H1 (cell line): ENCODE measurements around the gene MRPS18B. TPM values are rescaled to one million over a fixed set of nuclear protein-coding genes. Genes with fewer than 3 reads are reported as not detected.

ENCODE experiments used
- ASH2L ChIP-seq: fragments of 200-600, 300-600 bp; sonication (generic); IDR thresholded peaks from one replicate; pipeline ENCODE4 v1.7.1; 2017; ENCODE audit warnings: low read length
- ATF2 ChIP-seq: IDR thresholded peaks from 2 replicates; pipeline ENCODE4 v1.6.1; 2012; ENCODE audit warnings: low read length, inconsistent platforms
- CBX5 ChIP-seq: fragments of 300-800, 300-1000 bp; sonication (generic); IDR thresholded peaks from 2 replicates; pipeline ENCODE4 v1.7.1; 2016; ENCODE audit warnings: antibody characterized with exemption, low read length, low read depth
- CHD1 ChIP-seq: IDR thresholded peaks from 2 replicates; pipeline ENCODE4 v1.6.1; 2012; ENCODE audit warnings: low read depth, low read length, improper control_type of control experiment
- CREB1 ChIP-seq: IDR thresholded peaks from 2 replicates; pipeline ENCODE4 v1.6.1; 2012; ENCODE audit warnings: inconsistent platforms
- EGR1 ChIP-seq: IDR thresholded peaks from 2 replicates; pipeline ENCODE4 v1.6.1; 2011; ENCODE audit warnings: low read depth, low read length, borderline replicate concordance
- EZH2 ChIP-seq: fragments of 200-600 bp; sonication (generic); IDR thresholded peaks from 2 replicates; pipeline ENCODE4 v1.7.1; 2012; ENCODE audit warnings: low read depth, mild to moderate bottlenecking, moderate library complexity, low read length, inconsistent platforms; ENCODE audit not compliant: severe bottlenecking
- GTF2F1 ChIP-seq: IDR thresholded peaks from 2 replicates; pipeline ENCODE4 v1.6.1; 2012; ENCODE audit warnings: low read depth, low read length, improper control_type of control experiment, borderline replicate concordance
- KDM1A ChIP-seq: fragments of 200-600, 300-600 bp; sonication (generic); IDR thresholded peaks from 2 replicates; pipeline ENCODE4 v1.7.1; 2016; ENCODE audit warnings: mild to moderate bottlenecking, low read length, borderline replicate concordance
- KDM4A ChIP-seq: IDR thresholded peaks from one replicate; pipeline ENCODE4 v1.7.1; 2012; ENCODE audit warnings: low read depth, mild to moderate bottlenecking, moderate library complexity, low read length, inconsistent platforms; ENCODE audit not compliant: severe bottlenecking
- KDM5A ChIP-seq: fragments of 200-600 bp; IDR thresholded peaks from 2 replicates; pipeline ENCODE4 v1.7.1; 2012; ENCODE audit warnings: mild to moderate bottlenecking, low read length, inconsistent platforms, mixed read lengths
- NANOG ChIP-seq: IDR thresholded peaks from 2 replicates; pipeline ENCODE4 v1.6.1; 2011; ENCODE audit warnings: low read length, low read depth, mild to moderate bottlenecking, inconsistent platforms; ENCODE audit not compliant: insufficient read depth, poor library complexity, severe bottlenecking
- NRF1 ChIP-seq: IDR thresholded peaks from 2 replicates; pipeline ENCODE4 v1.6.1; 2011; ENCODE audit warnings: mild to moderate bottlenecking, low read depth, low read length, improper control_type of control experiment
- POU5F1 ChIP-seq: IDR thresholded peaks from 2 replicates; pipeline ENCODE4 v1.6.1; 2011; ENCODE audit warnings: low read depth, mild to moderate bottlenecking, low read length, moderate library complexity
- RAD21 ChIP-seq, 2 experiments: IDR thresholded peaks in 1 of 2; conservative IDR thresholded peaks in 1 of 2; 2 replicates each; pipeline ENCODE4 v1.6.1; 2011; ENCODE audit warnings: low read depth in 2 of 2, low read length in 2 of 2, improper control_type of control experiment in 1 of 2, inconsistent platforms in 1 of 2, mild to moderate bottlenecking in 1 of 2, moderate library complexity in 1 of 2
- RFX5 ChIP-seq: IDR thresholded peaks from 2 replicates; pipeline ENCODE4 v1.6.1; 2011; ENCODE audit warnings: low read depth, low read length, improper control_type of control experiment, borderline replicate concordance
- SAP30 ChIP-seq: fragments of 300-600 bp; sonication (generic); IDR thresholded peaks from 2 replicates; pipeline ENCODE4 v1.7.1; 2012; ENCODE audit warnings: low read length, moderate library complexity, mild to moderate bottlenecking, inconsistent platforms; ENCODE audit not compliant: insufficient read depth, insufficient replicate concordance
- SP4 ChIP-seq: IDR thresholded peaks from 2 replicates; pipeline ENCODE4 v1.6.1; 2012; ENCODE audit warnings: low read length, inconsistent platforms
- SRF ChIP-seq: IDR thresholded peaks from 2 replicates; pipeline ENCODE4 v1.6.1; 2011; ENCODE audit warnings: mild to moderate bottlenecking, low read depth, low read length, moderate library complexity
- TEAD4 ChIP-seq: IDR thresholded peaks from 2 replicates; pipeline ENCODE4 v1.6.1; 2012; ENCODE audit warnings: low read depth, low read length, inconsistent platforms, mixed read lengths
- YY1 ChIP-seq: IDR thresholded peaks from 2 replicates; pipeline ENCODE4 v1.6.1; 2011; ENCODE audit warnings: low read depth, mild to moderate bottlenecking, low read length
- ZNF274 ChIP-seq: IDR thresholded peaks from 2 replicates; pipeline ENCODE4 v1.7.0; 2012; ENCODE audit warnings: low read length, borderline replicate concordance; ENCODE audit errors: extremely low read depth
- polyA plus RNA-seq, 7 experiments: library from polyadenylated mRNA; depleted of rRNA in 3 of 7; stranded (reverse) in 5 of 7; unstranded in 2 of 7; fragments of >200 nt in 5 of 7; fragments of 200-250 nt in 2 of 7; gene quantifications; 1 replicate in 5 of 7; 2 replicates in 1 of 7; 4 replicates in 1 of 7; pipeline versions ENCODE4 v1.2.1 to v1.2.3, GENCODE V29; 2011 to 2013; ENCODE audit warnings: missing spikeins in 2 of 7, mixed read lengths in 2 of 7
- total RNA-seq: library from RNA; stranded (reverse); fragmentation: NEBNext Ultra II Directional; extraction: Animal tissue kit (Norgen Biotek cat#: 25700); gene quantifications from 2 replicates; pipeline ENCODE4 v1.2.1, GENCODE V29; 2021
- TF ChIP-seq, protein P1 (sequence below): IDR thresholded peaks from 2 replicates; pipeline ENCODE4 v1.6.1; 2012; ENCODE audit warnings: inconsistent platforms

Gene MRPS18B
- total and polyA plus RNA-seq, 2 of the 8 experiments (the other 6 are each of a cell fraction or from before 2014, with no cell fraction given), result 57.8 to 83.3 TPM

GRCh38 chr6:30616811-30617564 lies 652 bp upstream of the MRPS18B start, which contains the start of gene PPP1R10 (continued):
- TF ChIP-seq POU5F1 (no peak), SAP30 (no peak), SRF (no peak), RFX5 (no peak), EZH2 (no peak), KDM5A (0 out of 2 replicates have a peak, but pooled peaks have one; percentile 32), YY1 (peak; percentile 95), EGR1 (no peak), ATF2 (peak; percentile 92), GTF2F1 (peak; percentile 99), CREB1 (peak; percentile 96), NRF1 (no peak; the same call in 1 of the 2 replicates), NANOG (no peak), KDM1A (no peak), CBX5 (no peak), ASH2L (no peak), KDM4A (peak; percentile 67), TEAD4 (no peak), ZNF274 (no peak), SP4 (peak; percentile 26; the same call in 1 of the 2 replicates), CHD1 (peak; percentile 82), RAD21 (IDR thresholded peaks at IDR 0.05 in 1 of 2, conservative IDR thresholded peaks at IDR 0.05 in 1 of 2; ENCODE audit: low read depth in 2 of 2, low read length in 2 of 2) (no peak)
- TF ChIP-seq, protein P1, sequence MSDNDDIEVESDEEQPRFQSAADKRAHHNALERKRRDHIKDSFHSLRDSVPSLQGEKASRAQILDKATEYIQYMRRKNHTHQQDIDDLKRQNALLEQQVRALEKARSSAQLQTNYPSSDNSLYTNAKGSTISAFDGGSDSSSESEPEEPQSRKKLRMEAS, result peak; percentile 8; the same call in 1 of the 2 replicates
